Measurements from ENCODE around the gene CAMK2B.

- TF ChIP-seq CTCF (conservative IDR thresholded peaks at IDR 0.05), result no peak
- TF ChIP-seq ZFX (IDR thresholded peaks at IDR 0.05), result no peak
Observed at GRCh38 chr7:44212581-44213184, 112.7 kb downstream of the CAMK2B start.
